ENCODE measurements around the gene SLC5A10.

Gene SLC5A10

GRCh38 chr17:18965530-18966236, 13.7 kb downstream of the SLC5A10 start:
- DNase-seq: no peak

GRCh38 chr17:18966831-18967624, 15.1 kb downstream of the SLC5A10 start:
- no peak for DNase-seq

- DNase-seq: no peak
Measured at GRCh38 chr17:18967916-18968315, 16.0 kb downstream of the SLC5A10 start.

GRCh38 chr17:18968345-18968744, 16.4 kb downstream of the SLC5A10 start:
- no peak for DNase-seq

- DNase-seq: no peak
Measured at GRCh38 chr17:18968945-18969887, 17.3 kb downstream of the SLC5A10 start.

GRCh38 chr17:18970582-18971480, 18.9 kb downstream of the SLC5A10 start:
- DNase-seq: no peak

- DNase-seq: no peak
Measured at GRCh38 chr17:18971801-18972200, 19.8 kb downstream of the SLC5A10 start.

GRCh38 chr17:18974407-18975149, 22.6 kb downstream of the SLC5A10 start:
- no peak for DNase-seq

- no peak for DNase-seq
Measured at GRCh38 chr17:18975597-18975996, 23.6 kb downstream of the SLC5A10 start.

GRCh38 chr17:18976201-18976600, 24.2 kb downstream of the SLC5A10 start:
- DNase-seq: no peak

GRCh38 chr17:18977021-18977420, 25.1 kb downstream of the SLC5A10 start:
- no peak for DNase-seq

GRCh38 chr17:18977646-18978045, 25.7 kb downstream of the SLC5A10 start:
- DNase-seq: no peak

- DNase-seq: no peak
Measured at GRCh38 chr17:18978050-18978449, 26.1 kb downstream of the SLC5A10 start.

- DNase-seq: no peak
Measured at GRCh38 chr17:18978655-18979054, 26.7 kb downstream of the SLC5A10 start.

GRCh38 chr17:18980682-18981334, 28.8 kb downstream of the SLC5A10 start:
- no peak for DNase-seq

GRCh38 chr17:18981335-18981641, 29.3 kb downstream of the SLC5A10 start:
- no peak for DNase-seq

- DNase-seq: no peak
Measured at GRCh38 chr17:18981642-18982424, 29.9 kb downstream of the SLC5A10 start.

- no peak for DNase-seq
Measured at GRCh38 chr17:18984273-18985114, 32.5 kb downstream of the SLC5A10 start.

GRCh38 chr17:18985475-18985874, 33.5 kb downstream of the SLC5A10 start:
- DNase-seq: no peak
